A549 treated with CORT108297 at 1 μM for 4 hours (cell line): ENCODE results near the gene IER5L. TPM values are rescaled to one million over a fixed set of nuclear protein-coding genes. Genes with fewer than 3 reads are reported as not detected.

Source experiments
- total RNA-seq: library from RNA; stranded (reverse); fragments of 200-300 nt; extraction: Qiagen RNA extraction; gene quantifications from 5 replicates; pipeline ENCODE4 v1.2.3, GENCODE V29; 2022

Gene IER5L
- 33.2 to 68.8 TPM (median 66.8 TPM) in 5 replicates for total RNA-seq

GRCh38 chr9:129177791-129178567 is at the start of gene IER5L:
IER5L (minus strand) TSS chr9:129178261; CDS start chr9:129178052, 209 bp downstream.

Other genes with a start within 250 kb of the IER5L start
- gene DOLK, start 230.7 kb downstream of the IER5L start, total RNA-seq = 28.8 to 39.6 TPM (median 36.4 TPM) in 5 replicates
- 36.0 to 42.7 TPM (median 40.0 TPM) in 5 replicates for gene NUP188, start 230.6 kb downstream of the IER5L start, total RNA-seq
- 32.3 to 55.6 TPM (median 52.4 TPM) in 5 replicates for gene SH3GLB2, start 149.9 kb downstream of the IER5L start, total RNA-seq
- 11.9 to 16.3 TPM (median 15.4 TPM) in 5 replicates for gene MIGA2, start 141.6 kb downstream of the IER5L start, total RNA-seq
- 18.9 to 21.0 TPM (median 19.4 TPM) in 5 replicates for gene DOLPP1, start 97.2 kb downstream of the IER5L start, total RNA-seq
- gene CRAT, start 67.5 kb downstream of the IER5L start, total RNA-seq = 22.9 to 31.8 TPM (median 30.8 TPM) in 5 replicates
- 120 to 137 TPM (median 132 TPM) in 5 replicates for gene PTPA, start 66.8 kb downstream of the IER5L start, total RNA-seq